Measurements from ENCODE around the gene DDO. TPM values are rescaled to one million over a fixed set of nuclear protein-coding genes. Genes with fewer than 3 reads are reported as not detected.

DDO gene
- polyA plus RNA-seq, 1 donor (not counting 4 experiments of a cell fraction or from before 2014, with no cell fraction given): not detected

DNA sequence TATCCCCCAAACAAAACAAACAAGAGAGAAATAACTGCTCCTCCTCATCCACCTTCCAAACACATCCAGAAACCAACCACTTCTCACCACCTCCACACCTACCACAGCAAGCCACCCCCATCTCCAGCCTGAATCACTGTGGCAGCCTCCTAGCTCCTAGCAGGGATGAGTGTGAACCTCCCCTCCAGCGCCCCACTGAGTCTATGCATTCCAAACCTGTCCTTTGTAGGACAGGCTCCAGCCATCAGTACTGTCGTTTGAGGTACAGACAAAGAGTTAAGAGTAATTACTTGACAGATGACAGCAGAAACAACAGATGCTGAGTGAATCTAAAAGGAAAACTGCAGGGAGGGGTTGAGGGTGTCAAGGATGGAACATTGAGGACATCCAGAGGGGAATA is 59.6 kb downstream of the DDO start:
- Histone ChIP-seq H3K4me2 (ENCODE audit: control insufficient read depth, extremely low read depth, insufficient read depth, low read depth, low read length) (no peak overlapping the region), H3K36me3 (ENCODE audit: control insufficient read depth in 2 of 2, extremely low read depth in 1 of 2, insufficient read depth in 2 of 2, low read length in 2 of 2) (no peaks in the 10 kb centered on the region), H3K27ac (ENCODE audit: control insufficient read depth, insufficient read depth, low read length) (no peak overlapping the region), H3K9me3 (ENCODE audit: control insufficient read depth, low read depth, low read length) (no peaks in the 10 kb centered on the region), H3K4me3 (ENCODE audit: control insufficient read depth in 2 of 3, extremely low read depth in 1 of 3, insufficient read depth in 2 of 3, low read depth in 1 of 3, low read length in 3 of 3) (no peak overlapping the region), H3K9me1 (ENCODE audit: control insufficient read depth, extremely low read depth, insufficient read depth, low read length) (no peaks in the 10 kb centered on the region), H3K27me3 (ENCODE audit: control insufficient read depth, extremely low read depth, insufficient read depth, low read length) (peaks cover 44% of the 10 kb centered on the region), H4K20me1 (ENCODE audit: control insufficient read depth, extremely low read depth, insufficient read depth, low read length) (no peaks in the 10 kb centered on the region), H3K79me2 (ENCODE audit: control insufficient read depth, insufficient read depth, low read length) (no peaks in the 10 kb centered on the region), H3K4me1 (ENCODE audit: control insufficient read depth, extremely low read depth, insufficient read depth, low read length) (no peaks in the 10 kb centered on the region), H2AFZ (ENCODE audit: control insufficient read depth, low read length) (no peak overlapping the region), H3K9ac (ENCODE audit: control insufficient read depth, extremely low read depth, insufficient read depth, low read length) (no peak overlapping the region)
- TF ChIP-seq, protein P1, sequence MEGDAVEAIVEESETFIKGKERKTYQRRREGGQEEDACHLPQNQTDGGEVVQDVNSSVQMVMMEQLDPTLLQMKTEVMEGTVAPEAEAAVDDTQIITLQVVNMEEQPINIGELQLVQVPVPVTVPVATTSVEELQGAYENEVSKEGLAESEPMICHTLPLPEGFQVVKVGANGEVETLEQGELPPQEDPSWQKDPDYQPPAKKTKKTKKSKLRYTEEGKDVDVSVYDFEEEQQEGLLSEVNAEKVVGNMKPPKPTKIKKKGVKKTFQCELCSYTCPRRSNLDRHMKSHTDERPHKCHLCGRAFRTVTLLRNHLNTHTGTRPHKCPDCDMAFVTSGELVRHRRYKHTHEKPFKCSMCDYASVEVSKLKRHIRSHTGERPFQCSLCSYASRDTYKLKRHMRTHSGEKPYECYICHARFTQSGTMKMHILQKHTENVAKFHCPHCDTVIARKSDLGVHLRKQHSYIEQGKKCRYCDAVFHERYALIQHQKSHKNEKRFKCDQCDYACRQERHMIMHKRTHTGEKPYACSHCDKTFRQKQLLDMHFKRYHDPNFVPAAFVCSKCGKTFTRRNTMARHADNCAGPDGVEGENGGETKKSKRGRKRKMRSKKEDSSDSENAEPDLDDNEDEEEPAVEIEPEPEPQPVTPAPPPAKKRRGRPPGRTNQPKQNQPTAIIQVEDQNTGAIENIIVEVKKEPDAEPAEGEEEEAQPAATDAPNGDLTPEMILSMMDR (optimal IDR thresholded peaks at IDR 0.05 in 1 of 3, IDR thresholded peaks at IDR 0.05 in 1 of 3, conservative IDR thresholded peaks at IDR 0.05 in 1 of 3; ENCODE audit: extremely low read depth in 1 of 3, insufficient read depth in 2 of 3, low read length in 3 of 3): no peak
- no peak for TF ChIP-seq EZH2 (IDR thresholded peaks at IDR 0.05; ENCODE audit: low read length)
- dilution Hi-C loops (cut with MboI; ENCODE audit: extremely low pct_ligation_motif_present, low sequenced_read_pairs): no loop called here
- FAIRE-seq: no peak
- DNase-seq (ENCODE audit: low read depth, low spot score): no peak

GRCh38 chr6:110355022-110355421 is 60.4 kb downstream of the DDO start:
- Histone ChIP-seq H3K9me3 (ENCODE audit: control insufficient read depth, low read depth, low read length) (no peaks in the 10 kb centered on the region), H3K4me2 (ENCODE audit: control insufficient read depth, extremely low read depth, insufficient read depth, low read depth, low read length) (no peak overlapping the region), H3K79me2 (ENCODE audit: control insufficient read depth, insufficient read depth, low read length) (no peaks in the 10 kb centered on the region), H4K20me1 (ENCODE audit: control insufficient read depth, extremely low read depth, insufficient read depth, low read length) (no peaks in the 10 kb centered on the region), H3K9me1 (ENCODE audit: control insufficient read depth, extremely low read depth, insufficient read depth, low read length) (no peaks in the 10 kb centered on the region), H2AFZ (ENCODE audit: control insufficient read depth, low read length) (no peak overlapping the region), H3K4me1 (ENCODE audit: control insufficient read depth, extremely low read depth, insufficient read depth, low read length) (no peaks in the 10 kb centered on the region), H3K27me3 (ENCODE audit: control insufficient read depth, extremely low read depth, insufficient read depth, low read length) (peaks cover 43% of the 10 kb centered on the region), H3K9ac (ENCODE audit: control insufficient read depth, extremely low read depth, insufficient read depth, low read length) (no peak overlapping the region), H3K27ac (ENCODE audit: control insufficient read depth, insufficient read depth, low read length) (no peak overlapping the region), H3K36me3 (ENCODE audit: control insufficient read depth in 2 of 2, extremely low read depth in 1 of 2, insufficient read depth in 2 of 2, low read length in 2 of 2) (no peaks in the 10 kb centered on the region), H3K4me3 (ENCODE audit: control insufficient read depth in 2 of 3, extremely low read depth in 1 of 3, insufficient read depth in 2 of 3, low read depth in 1 of 3, low read length in 3 of 3) (no peak overlapping the region)
- DNase-seq (ENCODE audit: low read depth, low spot score): no peak
- no peak for FAIRE-seq
- dilution Hi-C loops (cut with MboI; ENCODE audit: extremely low pct_ligation_motif_present, low sequenced_read_pairs): no loop called here
- TF ChIP-seq, protein P1 (optimal IDR thresholded peaks at IDR 0.05 in 1 of 3, IDR thresholded peaks at IDR 0.05 in 1 of 3, conservative IDR thresholded peaks at IDR 0.05 in 1 of 3; ENCODE audit: extremely low read depth in 1 of 3, insufficient read depth in 2 of 3, low read length in 3 of 3): no peak
- TF ChIP-seq EZH2 (IDR thresholded peaks at IDR 0.05; ENCODE audit: low read length): no peak
